NB4 (cell line): ENCODE results near the gene C9orf85.
"Not testable (repeated sequence)": the region's sequence is repeated elsewhere in the genome, so short reads cannot be mapped to it uniquely, and the experiment has no call there.

Experiments used
- DNase-seq: peaks from one replicate; pipeline ENCODE4 v3.0.0; 2010; ENCODE audit warnings: low read depth
- H3K4me3 ChIP-seq: one replicate; pipeline ENCODE4 v1.5.1; 2011; ENCODE audit warnings: mild to moderate bottlenecking, low read depth, low read length, moderate library complexity
- MAX ChIP-seq: IDR thresholded peaks from 2 replicates; pipeline ENCODE4 v1.6.1; 2011; ENCODE audit warnings: low read depth, low read length
- MYC ChIP-seq: IDR thresholded peaks from 2 replicates; pipeline ENCODE4 v1.6.1; 2011; ENCODE audit warnings: low read depth, low read length
- POLR2A ChIP-seq: IDR thresholded peaks from 2 replicates; pipeline ENCODE4 v1.6.1; 2011; ENCODE audit warnings: mild to moderate bottlenecking; ENCODE audit not compliant: insufficient read length; ENCODE audit errors: extremely low read depth
- TF ChIP-seq, protein P1 (sequence below): IDR thresholded peaks from one replicate; pipeline ENCODE4 v1.5.1; 2012; ENCODE audit warnings: low read depth, low read length

Gene C9orf85

DNA sequence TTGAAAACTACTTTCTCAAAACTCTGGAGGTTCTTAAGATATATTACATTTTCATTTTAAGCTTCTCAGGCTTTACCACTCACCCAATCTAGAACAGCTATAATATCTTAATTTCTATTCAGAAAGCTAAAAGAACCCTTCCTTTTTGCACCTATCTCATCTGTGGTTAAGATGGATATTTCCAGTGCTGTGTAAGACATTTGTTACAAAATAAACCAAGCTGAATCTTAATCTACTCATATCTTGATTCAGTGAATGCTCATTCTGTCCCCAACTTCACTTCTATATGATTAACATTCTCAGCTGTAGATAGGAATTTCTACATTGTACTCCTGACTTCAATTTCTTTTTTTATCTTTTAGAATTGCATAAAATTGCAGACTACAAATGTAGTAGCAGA is 15.5 kb upstream of the C9orf85 start:
- TF ChIP-seq POLR2A (no peak), MYC (no peak), MAX (no peak)
- TF ChIP-seq, protein P1, sequence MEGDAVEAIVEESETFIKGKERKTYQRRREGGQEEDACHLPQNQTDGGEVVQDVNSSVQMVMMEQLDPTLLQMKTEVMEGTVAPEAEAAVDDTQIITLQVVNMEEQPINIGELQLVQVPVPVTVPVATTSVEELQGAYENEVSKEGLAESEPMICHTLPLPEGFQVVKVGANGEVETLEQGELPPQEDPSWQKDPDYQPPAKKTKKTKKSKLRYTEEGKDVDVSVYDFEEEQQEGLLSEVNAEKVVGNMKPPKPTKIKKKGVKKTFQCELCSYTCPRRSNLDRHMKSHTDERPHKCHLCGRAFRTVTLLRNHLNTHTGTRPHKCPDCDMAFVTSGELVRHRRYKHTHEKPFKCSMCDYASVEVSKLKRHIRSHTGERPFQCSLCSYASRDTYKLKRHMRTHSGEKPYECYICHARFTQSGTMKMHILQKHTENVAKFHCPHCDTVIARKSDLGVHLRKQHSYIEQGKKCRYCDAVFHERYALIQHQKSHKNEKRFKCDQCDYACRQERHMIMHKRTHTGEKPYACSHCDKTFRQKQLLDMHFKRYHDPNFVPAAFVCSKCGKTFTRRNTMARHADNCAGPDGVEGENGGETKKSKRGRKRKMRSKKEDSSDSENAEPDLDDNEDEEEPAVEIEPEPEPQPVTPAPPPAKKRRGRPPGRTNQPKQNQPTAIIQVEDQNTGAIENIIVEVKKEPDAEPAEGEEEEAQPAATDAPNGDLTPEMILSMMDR: no peak
- DNase-seq: no peak
- H3K4me3 ChIP-seq: no peak overlapping the region

GRCh38 chr9:71896761-71897160 is 14.7 kb upstream of the C9orf85 start:
- no peak overlapping the region for H3K4me3 ChIP-seq
- no peak for TF ChIP-seq MYC
- no peak for TF ChIP-seq POLR2A
- no peak for TF ChIP-seq MAX
- TF ChIP-seq, protein P1: no peak
- peak; percentile 50 for DNase-seq

GRCh38 chr9:71897577-71897976 is 13.9 kb upstream of the C9orf85 start:
- peak overlapping the region; percentile 21 for H3K4me3 ChIP-seq
- TF ChIP-seq POLR2A (no peak), MYC (no peak)
- peak; percentile 79 for DNase-seq

- not testable (repeated sequence) for H3K4me3 ChIP-seq, DNase-seq
Measured at GRCh38 chr9:71898756-71899155, 12.7 kb upstream of the C9orf85 start.

- TF ChIP-seq, protein P1: no peak
- TF ChIP-seq MYC (no peak), MAX (no peak), POLR2A (no peak)
- peak; percentile 15 for DNase-seq
Measured at GRCh38 chr9:71901695-71902597, 9.5 kb upstream of the C9orf85 start.

GRCh38 chr9:71904076-71904475 is 7.4 kb upstream of the C9orf85 start:
- TF ChIP-seq, protein P1: no peak
- TF ChIP-seq MYC (no peak), POLR2A (no peak), MAX (no peak)
- H3K4me3 ChIP-seq: no peak overlapping the region
- no peak for DNase-seq

More at GRCh38 chr9:71901695-71902597, 9.5 kb upstream of the C9orf85 start:
- no peak overlapping the region for H3K4me3 ChIP-seq
